AG08395 (cell line): ENCODE data around the gene ZC3H8.

ENCODE experiments used
- DNase-seq: peaks from one replicate; pipeline ENCODE4 v3.0.0; 2012; ENCODE audit warnings: mixed read lengths, low spot score

ZC3H8 gene

GRCh38 chr2:112164876-112165275 is 90.0 kb downstream of the ZC3H8 start:
- DNase-seq, result no peak

GRCh38 chr2:112163541-112163981 is 91.3 kb downstream of the ZC3H8 start:
- no peak for DNase-seq

- no peak for DNase-seq
Observed at GRCh38 chr2:112162956-112163355, 91.9 kb downstream of the ZC3H8 start.

GRCh38 chr2:112162341-112162740 is 92.5 kb downstream of the ZC3H8 start:
- no peak for DNase-seq
